Parathyroid adenoma (tissue), 2 donors: ENCODE data around the gene RGS3.

Experiments
- H2AFZ ChIP-seq: fragments of 300-600 bp; sonication (generic); one replicate; pipeline ENCODE4 v1.7.0; 2017; ENCODE audit warnings: antibody characterized with exemption, mild to moderate bottlenecking
- H3K27ac ChIP-seq: fragments of 300-600 bp; sonication (generic); one replicate; pipeline ENCODE4 v1.7.0; 2017
- H3K27me3 ChIP-seq: fragments of 300-600 bp; sonication (generic); one replicate; pipeline ENCODE4 v1.7.0; 2017; ENCODE audit warnings: low read length; ENCODE audit not compliant: control insufficient read depth, insufficient read depth
- H3K36me3 ChIP-seq: fragments of 300-600 bp; sonication (generic); one replicate; pipeline ENCODE4 v1.7.0; 2017; ENCODE audit warnings: low read length; ENCODE audit not compliant: control insufficient read depth, insufficient read depth
- H3K4me1 ChIP-seq: fragments of 300-600 bp; sonication (generic); one replicate; pipeline ENCODE4 v1.7.0; 2017; ENCODE audit warnings: control low read depth
- H3K4me2 ChIP-seq: fragments of 300-600 bp; sonication (generic); one replicate; pipeline ENCODE4 v1.7.0; 2017; ENCODE audit warnings: low read length
- H3K4me3 ChIP-seq: fragments of 300-600 bp; sonication (generic); one replicate; pipeline ENCODE4 v1.7.0; 2017; ENCODE audit warnings: low read depth, low read length
- H3K79me2 ChIP-seq: fragments of 300-600 bp; sonication (generic); one replicate; pipeline ENCODE4 v1.7.0; 2017; ENCODE audit warnings: control low read depth
- H3K9ac ChIP-seq: fragments of 300-600 bp; sonication (generic); one replicate; pipeline ENCODE4 v1.7.0; 2017; ENCODE audit warnings: mild to moderate bottlenecking
- H3K9me3 ChIP-seq: fragments of 300-600 bp; sonication (generic); one replicate; pipeline ENCODE4 v1.7.0; 2017; ENCODE audit warnings: low read length; ENCODE audit not compliant: control insufficient read depth
- CTCF ChIP-seq: fragments of 300-600 bp; sonication (generic); IDR thresholded peaks from one replicate; pipeline ENCODE4 v1.7.0; 2017; ENCODE audit warnings: antibody characterized with exemption, mild to moderate bottlenecking
- donor health status: primary hyperparathyroidism.

RGS3 gene

GRCh38 chr9:113598451-113598850 is 134.9 kb downstream of the RGS3 start:
- TF ChIP-seq CTCF = no peak
- no peak overlapping the region for H2AFZ ChIP-seq
- no peak overlapping the region for H3K4me2 ChIP-seq
- no peaks in the 10 kb centered on the region for H3K9me3 ChIP-seq
- H3K9ac ChIP-seq = no peak overlapping the region
- no peaks in the 10 kb centered on the region for H3K27me3 ChIP-seq
- H3K4me1 ChIP-seq = peaks cover 5% of the 10 kb centered on the region
- no peak overlapping the region for H3K4me3 ChIP-seq
- no peaks in the 10 kb centered on the region for H3K36me3 ChIP-seq
- no peaks in the 10 kb centered on the region for H3K79me2 ChIP-seq
- H3K27ac ChIP-seq = no peak overlapping the region

- no peaks in the 10 kb centered on the region for H3K27me3 ChIP-seq
- H2AFZ ChIP-seq = no peak overlapping the region
- H3K79me2 ChIP-seq = no peaks in the 10 kb centered on the region
- no peak overlapping the region for H3K9ac ChIP-seq
- H3K27ac ChIP-seq = no peak overlapping the region
- no peaks in the 10 kb centered on the region for H3K9me3 ChIP-seq
- no peak overlapping the region for H3K4me2 ChIP-seq
- no peaks in the 10 kb centered on the region for H3K36me3 ChIP-seq
- no peak overlapping the region for H3K4me3 ChIP-seq
- no peak for TF ChIP-seq CTCF
- peaks cover 3% of the 10 kb centered on the region for H3K4me1 ChIP-seq
These were observed 135.4 kb downstream of the RGS3 start for GRCh38 chr9:113598883-113599282.

- Histone ChIP-seq H3K4me2 (no peak overlapping the region), H3K9ac (no peak overlapping the region), H3K27ac (no peak overlapping the region), H3K79me2 (no peaks in the 10 kb centered on the region), H3K9me3 (no peaks in the 10 kb centered on the region), H3K27me3 (no peaks in the 10 kb centered on the region), H3K36me3 (no peaks in the 10 kb centered on the region), H2AFZ (no peak overlapping the region), H3K4me3 (no peak overlapping the region), H3K4me1 (peaks cover 3% of the 10 kb centered on the region)
- no peak for TF ChIP-seq CTCF
These were observed 136.1 kb downstream of the RGS3 start for GRCh38 chr9:113599646-113600022.

- TF ChIP-seq CTCF = no peak
These were observed 136.7 kb downstream of the RGS3 start for GRCh38 chr9:113600023-113600823.

More at GRCh38 chr9:113600023-113600823, 136.7 kb downstream of the RGS3 start:
- Histone ChIP-seq H3K4me2 (no peak overlapping the region), H2AFZ (no peak overlapping the region), H3K27me3 (no peaks in the 10 kb centered on the region), H3K4me3 (no peak overlapping the region), H3K4me1 (no peaks in the 10 kb centered on the region), H3K36me3 (no peaks in the 10 kb centered on the region), H3K79me2 (no peaks in the 10 kb centered on the region), H3K9ac (no peak overlapping the region), H3K9me3 (no peaks in the 10 kb centered on the region), H3K27ac (no peak overlapping the region)
